Ectodermal cell (in vitro differentiated cells): ENCODE measurements around the gene SSH2.

Experiments used
- H3K27ac ChIP-seq: 2 replicates; pipeline ENCODE4 v1.7.0; 2013; ENCODE audit warnings: mild to moderate bottlenecking, low read depth, low read length; ENCODE audit not compliant: insufficient read depth, poor library complexity, severe bottlenecking
- H3K27me3 ChIP-seq: 2 replicates; pipeline ENCODE4 v1.7.0; 2013; ENCODE audit warnings: mild to moderate bottlenecking, low read length; ENCODE audit not compliant: insufficient read depth, control insufficient read depth, poor library complexity, severe bottlenecking
- H3K36me3 ChIP-seq: one replicate; pipeline ENCODE4 v1.7.0; 2013; ENCODE audit warnings: low read length; ENCODE audit not compliant: control insufficient read depth, insufficient read depth
- H3K4me1 ChIP-seq: one replicate; pipeline ENCODE4 v1.7.0; 2013; ENCODE audit warnings: low read length; ENCODE audit not compliant: control insufficient read depth, insufficient read depth
- H3K4me3 ChIP-seq: 2 replicates; pipeline ENCODE4 v1.7.0; 2013; ENCODE audit warnings: low read depth, low read length, control low read depth; ENCODE audit not compliant: insufficient read depth
- H3K9me3 ChIP-seq: 2 replicates; pipeline ENCODE4 v1.7.0; 2013; ENCODE audit warnings: mild to moderate bottlenecking, low read length, moderate library complexity; ENCODE audit not compliant: control insufficient read depth
- WGBS, 2 experiments: methylation state at CpG; one replicate each; pipeline ENCODE4 v1.1.7; 2013; ENCODE audit warnings: missing lambda C conversion rate in 2 of 2; 5-methylcytosine and 5-hydroxymethylcytosine counted together

Gene SSH2

GRCh38 chr17:29763273-29763672 lies 166.8 kb downstream of the SSH2 start:
- peaks cover 4% of the 10 kb centered on the region for H3K4me1 ChIP-seq
- H3K36me3 ChIP-seq: no peaks in the 10 kb centered on the region
- H3K27ac ChIP-seq: no peak overlapping the region
- no peaks in the 10 kb centered on the region for H3K9me3 ChIP-seq
- H3K27me3 ChIP-seq: peaks cover 15% of the 10 kb centered on the region
- no peak overlapping the region for H3K4me3 ChIP-seq
- WGBS, 2 experiments: 87 to 95% methylated on average over 3 of the region's 3 CpGs

GRCh38 chr17:29761040-29761761 lies 168.8 kb downstream of the SSH2 start:
- Histone ChIP-seq H3K4me1 (no peaks in the 10 kb centered on the region), H3K9me3 (no peaks in the 10 kb centered on the region), H3K4me3 (peak overlapping the region; percentile 64), H3K36me3 (no peaks in the 10 kb centered on the region), H3K27ac (peak overlapping the region; percentile 58), H3K27me3 (peaks cover 15% of the 10 kb centered on the region)
- WGBS, 2 experiments: 1% methylated on average over 72 to 73 of the region's 73 CpGs

GRCh38 chr17:29760279-29761039 lies 169.6 kb downstream of the SSH2 start:
- Histone ChIP-seq H3K4me3 (peak overlapping the region; percentile 64), H3K9me3 (no peaks in the 10 kb centered on the region), H3K27ac (peak overlapping the region; percentile 58), H3K36me3 (no peaks in the 10 kb centered on the region), H3K27me3 (peaks cover 15% of the 10 kb centered on the region), H3K4me1 (no peaks in the 10 kb centered on the region)
- 1 to 5% methylated on average over 17 to 20 of the region's 20 CpGs for WGBS, 2 experiments

- no peak overlapping the region for H3K27ac ChIP-seq
- H3K27me3 ChIP-seq: peaks cover 15% of the 10 kb centered on the region
- no peaks in the 10 kb centered on the region for H3K36me3 ChIP-seq
- no peak overlapping the region for H3K4me3 ChIP-seq
- no peaks in the 10 kb centered on the region for H3K9me3 ChIP-seq
- H3K4me1 ChIP-seq: no peaks in the 10 kb centered on the region
- WGBS, 2 experiments: 88 to 98% methylated on average over 2 of the region's 2 CpGs
These were observed 171.8 kb downstream of the SSH2 start for GRCh38 chr17:29758255-29758654.

- WGBS, 2 experiments: 83 to 86% methylated on average over 4 of the region's 4 CpGs
- no peak overlapping the region for H3K27ac ChIP-seq
- H3K36me3 ChIP-seq: no peaks in the 10 kb centered on the region
- no peaks in the 10 kb centered on the region for H3K4me1 ChIP-seq
- no peaks in the 10 kb centered on the region for H3K9me3 ChIP-seq
- H3K27me3 ChIP-seq: peaks cover 15% of the 10 kb centered on the region
- no peak overlapping the region for H3K4me3 ChIP-seq
These were observed 172.2 kb downstream of the SSH2 start for GRCh38 chr17:29757788-29758187.

GRCh38 chr17:29753845-29754439 lies 176.1 kb downstream of the SSH2 start:
- Histone ChIP-seq H3K9me3 (no peaks in the 10 kb centered on the region), H3K4me3 (no peak overlapping the region), H3K27ac (no peak overlapping the region), H3K27me3 (no peaks in the 10 kb centered on the region), H3K36me3 (no peaks in the 10 kb centered on the region), H3K4me1 (no peaks in the 10 kb centered on the region)
- 78 to 95% methylated on average over 1 to 2 of the region's 2 CpGs for WGBS, 2 experiments

GRCh38 chr17:29749045-29749825 lies 180.8 kb downstream of the SSH2 start:
- H3K27ac ChIP-seq: no peak overlapping the region
- no peaks in the 10 kb centered on the region for H3K36me3 ChIP-seq
- no peaks in the 10 kb centered on the region for H3K9me3 ChIP-seq
- WGBS, 2 experiments: 90 to 98% methylated on average over 5 of the region's 5 CpGs
- H3K4me3 ChIP-seq: no peak overlapping the region
- no peaks in the 10 kb centered on the region for H3K4me1 ChIP-seq
- H3K27me3 ChIP-seq: no peaks in the 10 kb centered on the region

GRCh38 chr17:29748400-29748799 lies 181.6 kb downstream of the SSH2 start:
- H3K27me3 ChIP-seq: no peaks in the 10 kb centered on the region
- 100% methylated on average over 1 of the region's 1 CpG for whole genome bisulfite sequencing, 2 experiments
- H3K36me3 ChIP-seq: no peaks in the 10 kb centered on the region
- H3K4me3 ChIP-seq: no peak overlapping the region
- H3K4me1 ChIP-seq: no peaks in the 10 kb centered on the region
- H3K9me3 ChIP-seq: no peaks in the 10 kb centered on the region
- H3K27ac ChIP-seq: no peak overlapping the region

GRCh38 chr17:29747660-29748059 lies 182.4 kb downstream of the SSH2 start:
- Histone ChIP-seq H3K27me3 (no peaks in the 10 kb centered on the region), H3K4me1 (no peaks in the 10 kb centered on the region), H3K9me3 (no peaks in the 10 kb centered on the region), H3K36me3 (no peaks in the 10 kb centered on the region), H3K4me3 (no peak overlapping the region), H3K27ac (no peak overlapping the region)
- 93 to 100% methylated on average over 1 of the region's 1 CpG for WGBS, 2 experiments

- no peaks in the 10 kb centered on the region for H3K27me3 ChIP-seq
- WGBS, 2 experiments: 86 to 97% methylated on average over 3 to 4 of the region's 4 CpGs
- H3K4me3 ChIP-seq: no peak overlapping the region
- H3K27ac ChIP-seq: no peak overlapping the region
- no peaks in the 10 kb centered on the region for H3K36me3 ChIP-seq
- H3K9me3 ChIP-seq: no peaks in the 10 kb centered on the region
- H3K4me1 ChIP-seq: peaks cover 5% of the 10 kb centered on the region
These were observed 183.4 kb downstream of the SSH2 start for GRCh38 chr17:29746669-29747068.
